ENCODE results near the gene NEUROG2. TPM values are rescaled to one million over a fixed set of nuclear protein-coding genes. Genes with fewer than 3 reads are reported as not detected.

NEUROG2 gene
- total and polyA plus RNA-seq, 7 donors: not detected

GRCh38 chr4:112485930-112486329 lies 30.1 kb downstream of the NEUROG2 start:
- no peak for TF ChIP-seq CTCF (IDR thresholded peaks at IDR 0.05)
- Histone ChIP-seq H3K27ac (no peak overlapping the region), H3K9me3 (peaks cover 13% of the 10 kb centered on the region), H3K4me3 (no peak overlapping the region), H3K27me3 (ENCODE audit: insufficient read depth in 3 of 3, low read length in 2 of 3) (peaks cover 0 to 3% (median 0%) of the 10 kb centered on the region in 3 donors), H3K36me3 (ENCODE audit: insufficient read depth in 1 of 2, low read depth in 1 of 2) (no peaks in the 10 kb centered on the region), H3K4me1 (no peaks in the 10 kb centered on the region)
- ATAC-seq (no peak), DNase-seq (no peak)
- intact Hi-C loops (cut with DNase I): no loop called here
- WGBS, 3 donors: 67 to 77% (median 72%) methylated on average over 5 of the region's 5 CpGs

GRCh38 chr4:112473985-112474384 lies 42.0 kb downstream of the NEUROG2 start:
- no peak for TF ChIP-seq CTCF (IDR thresholded peaks at IDR 0.05)
- ATAC-seq: no peak
- DNase-seq: no peak
- 91 to 96% (median 93%) methylated on average over 2 of the region's 2 CpGs for WGBS, 3 donors
- no peak overlapping the region for H3K27ac ChIP-seq
- H3K4me3 ChIP-seq: no peak overlapping the region
- H3K36me3 ChIP-seq (ENCODE audit: insufficient read depth in 1 of 2, low read depth in 1 of 2): no peaks in the 10 kb centered on the region
- intact Hi-C loops (cut with DNase I): no loop called here
- no peaks in the 10 kb centered on the region for H3K9me3 ChIP-seq
- H3K27me3 ChIP-seq (ENCODE audit: insufficient read depth in 3 of 3, low read length in 2 of 3): no peaks in the 10 kb centered on the region
- H3K4me1 ChIP-seq: no peaks in the 10 kb centered on the region

GRCh38 chr4:112472318-112472717 lies 43.7 kb downstream of the NEUROG2 start:
- no peak overlapping the region for H3K27ac ChIP-seq
- TF ChIP-seq CTCF (IDR thresholded peaks at IDR 0.05): no peak
- intact Hi-C loops (cut with DNase I): no loop called here
- no peaks in the 10 kb centered on the region for H3K9me3 ChIP-seq
- ATAC-seq (no peak), DNase-seq (no peak)
- H3K4me1 ChIP-seq: no peaks in the 10 kb centered on the region
- no peaks in the 10 kb centered on the region for H3K27me3 ChIP-seq (ENCODE audit: insufficient read depth in 3 of 3, low read length in 2 of 3)
- no peaks in the 10 kb centered on the region for H3K36me3 ChIP-seq (ENCODE audit: insufficient read depth in 1 of 2, low read depth in 1 of 2)
- no peak overlapping the region for H3K4me3 ChIP-seq

Other genes with a start within 250 kb of the NEUROG2 start
- 1 to 10 TPM; 1.7 to 3.3 (median 2.2) TPM for gene TIFA, start 230.3 kb downstream of the NEUROG2 start, total RNA-seq
- gene TIFA, start 230.3 kb downstream of the NEUROG2 start, polyA plus RNA-seq: 1 to 10 TPM in 2 of 3 donors, under 1 TPM in 1; 1.00 to 4.2 (median 1.4) TPM
- gene ALPK1, start 218.8 kb downstream of the NEUROG2 start, total RNA-seq: 10 to 100 TPM in 1 of 4 donors, 1 to 10 TPM in 3; 2.3 to 11.0 (median 4.0) TPM
- 1 to 10 TPM in 2 of 3 donors, under 1 TPM in 1; 0.72 to 3.1 (median 1.6) TPM for gene ALPK1, start 218.8 kb downstream of the NEUROG2 start, polyA plus RNA-seq
- gene ZGRF1, start 120.7 kb upstream of the NEUROG2 start, total RNA-seq: 1 to 10 TPM in 3 of 4 donors, under 1 TPM in 1; 0.79 to 2.0 (median 1.5) TPM
- gene ZGRF1, start 120.7 kb upstream of the NEUROG2 start, polyA plus RNA-seq: 1 to 10 TPM in 2 of 3 donors, under 1 TPM in 1; 0.96 to 1.7 (median 1.3) TPM
- gene LARP7, start 121.0 kb upstream of the NEUROG2 start, total RNA-seq: 10 to 100 TPM; 25.7 to 39.6 (median 32.5) TPM
- 10 to 100 TPM; 30.5 to 45.5 (median 32.9) TPM for gene LARP7, start 121.0 kb upstream of the NEUROG2 start, polyA plus RNA-seq

Measured in psoas muscle (tissue), 8 donors.